ENCODE measurements around the gene FRMD4A. TPM values are rescaled to one million over a fixed set of nuclear protein-coding genes. Genes with fewer than 3 reads are reported as not detected.
A peak's percentile ranks its signal among the peaks of the same experiment; 100 is the strongest.
"Not testable (repeated sequence)": the region's sequence is repeated elsewhere in the genome, so short reads cannot be mapped to it uniquely, and the experiment has no call there.

Gene FRMD4A
- total RNA-seq, 2 donors from 2014 or later = 0.35 to 0.50 TPM

DNA sequence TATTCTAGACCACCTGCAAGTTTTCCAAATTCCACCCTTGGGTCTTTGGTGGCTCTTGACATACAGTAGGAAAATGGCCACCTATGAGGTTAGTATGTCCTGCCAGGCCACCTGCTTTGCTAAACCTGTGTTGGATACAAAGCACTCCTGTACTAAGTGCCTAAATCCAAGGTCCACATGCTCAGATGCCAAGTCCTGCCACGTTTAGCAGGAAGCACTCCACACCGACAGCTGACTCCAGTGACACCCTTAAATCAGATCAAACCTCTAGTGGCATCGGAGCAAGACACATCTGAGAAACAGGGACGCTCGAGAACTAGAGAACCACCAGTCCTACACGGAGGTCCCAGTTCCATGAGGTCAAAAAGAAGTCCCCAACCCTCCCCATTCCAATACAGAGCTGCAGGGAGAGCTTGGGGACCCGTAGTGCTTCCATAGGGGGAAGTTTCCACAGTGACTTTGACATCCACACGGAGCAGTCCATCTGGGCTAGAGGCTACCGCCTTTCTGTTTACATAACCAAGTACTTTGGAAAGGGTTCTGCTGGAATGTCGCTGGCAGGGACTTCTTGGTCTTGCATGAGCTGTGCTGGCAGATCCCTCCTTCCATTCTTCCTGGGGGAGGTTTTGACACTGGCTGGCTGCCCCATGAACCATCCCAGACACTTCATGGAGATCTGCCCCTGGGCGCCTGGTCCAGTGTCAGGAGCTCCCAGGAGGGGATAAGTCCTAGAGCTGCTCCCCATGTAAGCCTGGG is 453.4 kb downstream of the FRMD4A start:
- no peak for ATAC-seq (replicated peaks in 1 of 2)
- H3K9me3 Mint-ChIP-seq = no peaks in the 10 kb centered on the region
- no peak overlapping the region for H3K4me3 Mint-ChIP-seq
- H3K36me3 Mint-ChIP-seq (ENCODE audit: insufficient read depth in 2 of 2) = no peaks in the 10 kb centered on the region
- peaks cover 13% of the 10 kb centered on the region for H3K27me3 Mint-ChIP-seq (ENCODE audit: low read depth)
- H3K27ac Mint-ChIP-seq = no peak overlapping the region
- no peak for DNase-seq
- peaks cover 10% of the 10 kb centered on the region for H3K4me1 Mint-ChIP-seq (ENCODE audit: low read depth)

DNA sequence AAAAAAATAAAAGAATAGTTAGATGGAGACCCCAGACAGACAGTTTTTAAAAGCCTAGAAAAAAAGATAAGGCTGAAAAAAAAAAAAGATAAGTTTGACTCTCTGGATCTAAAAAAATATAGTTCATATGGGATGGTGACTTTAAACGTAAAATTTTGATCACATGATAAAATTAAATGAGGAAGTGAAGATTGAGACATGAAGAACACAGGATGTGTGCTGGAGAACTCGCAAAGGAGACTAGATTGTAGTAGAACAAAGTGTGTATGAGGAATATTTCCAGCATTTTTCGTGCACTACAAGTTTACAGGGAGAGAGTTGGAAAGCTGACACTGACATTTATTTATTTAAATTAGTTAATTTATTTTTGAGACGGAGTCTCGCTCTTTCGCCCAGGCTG is 457.5 kb downstream of the FRMD4A start:
- peaks cover 13% of the 10 kb centered on the region for H3K27me3 Mint-ChIP-seq (ENCODE audit: low read depth)
- H3K36me3 Mint-ChIP-seq (ENCODE audit: insufficient read depth in 2 of 2) = no peaks in the 10 kb centered on the region
- no peaks in the 10 kb centered on the region for H3K9me3 Mint-ChIP-seq
- no peak for ATAC-seq (replicated peaks in 1 of 2)
- H3K27ac Mint-ChIP-seq = no peak overlapping the region
- H3K4me1 Mint-ChIP-seq (ENCODE audit: low read depth) = peaks cover 10% of the 10 kb centered on the region
- no peak for DNase-seq
- no peak overlapping the region for H3K4me3 Mint-ChIP-seq

DNA sequence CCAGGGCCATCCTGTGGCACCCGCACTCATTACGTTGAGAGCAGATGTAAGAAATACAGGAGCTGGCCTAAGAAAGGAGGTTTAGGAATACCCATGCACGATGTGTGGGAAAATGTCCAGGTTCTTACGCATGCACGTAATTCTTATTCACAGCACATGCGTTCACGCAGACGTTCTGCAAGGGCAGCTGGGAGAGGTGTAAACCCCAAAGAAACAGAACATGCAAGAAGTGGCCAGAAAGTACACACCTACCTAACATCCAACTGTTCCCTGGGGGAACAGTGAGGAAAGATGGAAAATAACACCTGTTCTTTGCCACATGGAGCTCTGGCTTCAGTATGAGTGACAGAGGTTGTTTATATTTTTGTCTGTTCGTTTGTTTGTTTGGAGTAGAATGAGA is 458.3 kb downstream of the FRMD4A start:
- Mint-ChIP-seq H3K4me1 (ENCODE audit: low read depth) (peaks cover 10% of the 10 kb centered on the region), H3K4me3 (no peak overlapping the region), H3K36me3 (ENCODE audit: insufficient read depth in 2 of 2) (no peaks in the 10 kb centered on the region), H3K27ac (no peak overlapping the region), H3K9me3 (no peaks in the 10 kb centered on the region), H3K27me3 (ENCODE audit: low read depth) (peaks cover 13% of the 10 kb centered on the region)
- no peak for ATAC-seq (replicated peaks in 1 of 2)
- no peak for DNase-seq

DNA sequence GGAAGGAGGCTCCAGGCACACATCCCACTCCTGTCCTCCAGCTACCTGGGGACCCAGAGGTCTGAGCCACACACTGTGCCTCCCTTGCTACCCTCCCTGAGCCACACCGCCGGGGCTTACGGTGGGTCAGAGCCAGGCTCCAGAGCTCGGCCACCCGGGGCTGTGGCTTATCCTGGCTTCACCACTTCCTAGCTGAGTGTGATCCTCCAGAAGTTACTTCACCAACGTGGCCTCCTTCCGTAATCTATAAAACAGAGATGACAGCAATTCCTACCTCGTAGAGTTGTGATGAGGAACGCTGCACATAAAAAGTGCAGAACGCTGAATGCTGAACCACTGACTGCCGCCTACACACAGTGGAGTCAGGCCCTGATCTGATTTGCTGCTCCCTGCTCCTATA is 458.9 kb downstream of the FRMD4A start:
- Mint-ChIP-seq H3K4me1 (ENCODE audit: low read depth) (peaks cover 10% of the 10 kb centered on the region), H3K4me3 (no peak overlapping the region), H3K27ac (peak overlapping the region; percentile 27), H3K27me3 (ENCODE audit: low read depth) (peaks cover 13% of the 10 kb centered on the region), H3K9me3 (no peaks in the 10 kb centered on the region), H3K36me3 (ENCODE audit: insufficient read depth in 2 of 2) (no peaks in the 10 kb centered on the region)
- ATAC-seq (replicated peaks in 1 of 2) (no peak), DNase-seq (no peak)

DNA sequence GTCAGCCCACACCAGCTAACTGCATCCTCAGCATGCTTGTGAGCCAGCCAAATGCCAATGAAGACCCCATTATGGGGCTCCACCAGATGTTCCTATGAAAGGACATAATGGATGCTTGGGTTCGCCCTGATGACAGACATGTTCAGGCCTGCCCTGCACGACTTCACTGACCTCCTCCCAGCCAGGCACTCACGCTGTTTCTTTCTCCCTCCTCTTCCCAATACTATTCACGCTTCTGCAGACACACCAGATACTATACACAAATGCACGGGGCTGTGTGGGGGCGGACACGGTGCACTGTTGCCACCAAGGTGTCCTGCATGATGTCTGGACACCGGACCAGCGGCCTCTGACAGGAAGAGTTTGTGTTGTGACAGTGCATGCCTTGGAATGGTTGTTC is 459.7 kb downstream of the FRMD4A start:
- Mint-ChIP-seq H3K4me1 (ENCODE audit: low read depth) (peaks cover 10% of the 10 kb centered on the region), H3K27ac (no peak overlapping the region), H3K27me3 (ENCODE audit: low read depth) (peaks cover 13% of the 10 kb centered on the region), H3K9me3 (no peaks in the 10 kb centered on the region), H3K36me3 (ENCODE audit: insufficient read depth in 2 of 2) (no peaks in the 10 kb centered on the region), H3K4me3 (no peak overlapping the region)
- ATAC-seq (replicated peaks in 1 of 2) (no peak), DNase-seq (no peak)

DNA sequence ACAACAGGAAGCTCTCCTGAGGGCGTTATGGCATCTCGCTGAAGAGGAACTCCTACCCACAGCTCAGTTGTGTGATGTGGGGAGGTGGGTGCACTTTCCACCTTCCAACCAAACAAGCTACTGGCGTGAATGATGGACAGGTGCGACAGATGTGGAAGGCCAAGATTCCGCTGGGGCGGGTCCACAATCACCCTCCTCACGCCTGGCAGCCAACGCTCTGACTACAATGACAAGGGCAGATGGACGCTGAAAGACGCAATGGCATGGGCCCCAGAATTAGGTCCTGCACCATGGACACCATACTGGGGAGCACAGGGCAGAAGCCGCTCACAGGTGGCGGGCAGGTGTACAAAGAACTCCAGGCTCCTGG is 461.4 kb downstream of the FRMD4A start:
- Mint-ChIP-seq H3K4me1 (ENCODE audit: low read depth) (peaks cover 10% of the 10 kb centered on the region), H3K9me3 (no peaks in the 10 kb centered on the region), H3K27me3 (ENCODE audit: low read depth) (no peaks in the 10 kb centered on the region), H3K4me3 (no peak overlapping the region), H3K36me3 (ENCODE audit: insufficient read depth in 2 of 2) (no peaks in the 10 kb centered on the region), H3K27ac (no peak overlapping the region)
- ATAC-seq (replicated peaks in 1 of 2) = no peak
- no peak for DNase-seq

DNA sequence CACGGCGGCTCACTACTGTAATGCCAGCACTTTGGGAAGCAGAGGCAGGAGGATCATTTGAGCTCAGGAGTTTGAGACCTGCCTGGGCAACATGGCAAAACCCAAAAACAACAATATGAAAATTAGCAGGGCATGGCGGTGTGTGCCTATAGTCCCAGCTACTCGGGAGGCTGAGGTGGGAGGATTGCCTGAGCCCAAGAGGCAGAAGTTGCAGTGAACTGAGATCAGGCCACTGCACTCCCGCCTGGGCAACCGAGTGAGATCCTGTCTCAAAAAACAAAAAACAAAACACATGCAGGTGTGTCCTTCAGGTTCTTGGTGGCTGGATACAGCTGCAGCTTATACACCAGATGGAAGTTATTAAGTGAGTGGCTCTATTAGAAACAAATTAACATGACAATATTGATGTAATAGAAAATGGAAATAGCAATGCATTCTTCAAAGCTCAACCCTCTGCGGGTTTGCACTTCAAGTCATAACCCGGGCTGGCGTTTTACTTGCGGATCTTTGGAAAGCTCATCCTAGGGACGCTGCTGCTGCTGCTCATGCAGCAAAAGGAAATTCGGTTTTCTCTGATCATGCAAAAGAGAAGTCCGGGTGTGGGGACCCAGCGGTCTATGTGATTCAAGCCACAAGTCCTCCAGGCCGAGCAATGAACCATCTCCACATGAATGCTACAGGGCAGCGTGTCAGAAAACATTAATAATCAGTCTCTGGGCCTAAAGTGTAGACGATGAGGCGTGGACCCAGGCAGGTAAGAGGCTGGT is 462.0 kb downstream of the FRMD4A start:
- no peaks in the 10 kb centered on the region for H3K9me3 Mint-ChIP-seq
- ATAC-seq (replicated peaks in 1 of 2) = no peak
- DNase-seq = no peak
- no peaks in the 10 kb centered on the region for H3K27me3 Mint-ChIP-seq (ENCODE audit: low read depth)
- peaks cover 10% of the 10 kb centered on the region for H3K4me1 Mint-ChIP-seq (ENCODE audit: low read depth)
- no peaks in the 10 kb centered on the region for H3K36me3 Mint-ChIP-seq (ENCODE audit: insufficient read depth in 2 of 2)
- no peak overlapping the region for H3K27ac Mint-ChIP-seq
- H3K4me3 Mint-ChIP-seq = no peak overlapping the region

DNA sequence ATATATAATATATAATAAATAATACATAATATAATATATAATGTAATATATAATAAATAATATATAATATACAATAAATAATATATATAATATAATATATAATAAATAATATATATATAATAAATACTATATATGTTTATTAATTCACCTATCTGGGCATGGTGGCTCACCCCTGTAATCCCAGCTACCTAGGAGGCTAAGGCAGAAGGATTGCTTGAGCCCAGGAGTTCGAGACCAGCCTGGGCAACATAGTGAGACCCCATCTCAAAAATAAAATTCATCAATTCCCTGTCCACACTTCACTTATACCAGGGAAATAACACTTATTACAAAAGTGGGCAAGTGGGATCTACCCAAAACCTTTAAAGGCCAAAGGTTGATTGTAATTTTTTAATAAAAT is 462.9 kb downstream of the FRMD4A start:
- Mint-ChIP-seq H3K27me3 (ENCODE audit: low read depth) (no peaks in the 10 kb centered on the region), H3K9me3 (no peaks in the 10 kb centered on the region), H3K4me1 (ENCODE audit: low read depth) (peaks cover 7% of the 10 kb centered on the region), H3K4me3 (no peak overlapping the region), H3K27ac (no peak overlapping the region), H3K36me3 (ENCODE audit: insufficient read depth in 2 of 2) (no peaks in the 10 kb centered on the region)
- DNase-seq = no peak
- no peak for ATAC-seq (replicated peaks in 1 of 2)

DNA sequence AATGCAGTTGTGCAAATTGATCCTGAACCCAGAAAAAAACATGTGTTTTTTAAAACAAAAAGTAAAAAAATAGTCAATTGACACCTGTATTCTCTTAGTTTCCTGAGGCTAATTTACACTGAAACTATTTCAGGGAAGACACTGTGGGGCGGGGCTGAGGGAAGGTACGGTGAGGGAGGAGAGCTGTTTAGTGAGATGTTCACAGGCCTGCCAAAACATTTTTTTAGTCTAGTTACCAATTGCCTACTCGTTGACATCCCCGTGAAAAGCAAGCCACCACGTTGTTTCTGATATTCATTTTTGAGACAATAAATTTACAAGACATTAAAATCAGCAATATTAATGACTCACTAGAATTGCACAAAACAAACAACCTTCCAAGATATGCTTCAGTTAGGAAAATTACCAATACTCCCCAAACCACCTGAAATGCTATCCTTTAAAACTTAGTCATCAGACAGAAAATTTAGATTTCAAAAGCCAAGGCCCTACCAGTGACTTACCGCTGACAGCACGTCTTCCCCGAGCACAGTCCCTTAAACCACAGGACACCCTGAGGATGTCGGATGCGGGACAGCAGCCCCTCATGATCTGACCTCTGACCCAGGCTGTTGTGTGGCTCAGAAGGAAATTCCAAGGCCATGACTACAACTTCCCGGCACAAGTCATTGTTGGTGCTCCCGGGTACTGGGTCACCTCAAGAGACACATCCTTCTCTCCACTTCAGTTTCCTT is 464.8 kb downstream of the FRMD4A start:
- Mint-ChIP-seq H3K9me3 (no peaks in the 10 kb centered on the region), H3K36me3 (ENCODE audit: insufficient read depth in 2 of 2) (no peaks in the 10 kb centered on the region), H3K4me3 (no peak overlapping the region), H3K4me1 (ENCODE audit: low read depth) (peaks cover 10% of the 10 kb centered on the region), H3K27ac (no peak overlapping the region), H3K27me3 (ENCODE audit: low read depth) (no peaks in the 10 kb centered on the region)
- DNase-seq (no peak), ATAC-seq (replicated peaks in 1 of 2) (no peak)

DNA sequence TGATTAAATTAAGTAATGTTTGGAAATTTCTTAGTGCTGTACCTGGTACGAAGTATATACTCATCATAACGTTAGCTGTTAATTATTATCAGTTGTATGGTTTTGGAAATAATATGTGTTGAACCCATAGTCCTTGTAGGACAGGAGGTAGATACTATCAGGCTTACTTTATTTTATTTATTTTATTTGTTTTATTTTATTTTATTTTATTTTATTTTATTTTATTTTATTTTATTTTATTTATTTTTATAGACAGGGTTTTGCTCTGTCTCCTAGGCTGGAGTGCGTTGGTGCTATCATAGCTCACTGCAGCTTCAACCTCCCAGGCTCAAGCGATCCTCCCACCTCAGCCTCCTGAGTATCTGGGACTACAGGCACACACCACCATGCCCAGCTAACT is 465.5 kb downstream of the FRMD4A start:
- not testable (repeated sequence) for H3K4me3 Mint-ChIP-seq; H3K9me3 Mint-ChIP-seq; DNase-seq; ATAC-seq (replicated peaks in 1 of 2); H3K36me3 Mint-ChIP-seq (ENCODE audit: insufficient read depth in 2 of 2); H3K27me3 Mint-ChIP-seq (ENCODE audit: low read depth); H3K4me1 Mint-ChIP-seq (ENCODE audit: low read depth); H3K27ac Mint-ChIP-seq

DNA sequence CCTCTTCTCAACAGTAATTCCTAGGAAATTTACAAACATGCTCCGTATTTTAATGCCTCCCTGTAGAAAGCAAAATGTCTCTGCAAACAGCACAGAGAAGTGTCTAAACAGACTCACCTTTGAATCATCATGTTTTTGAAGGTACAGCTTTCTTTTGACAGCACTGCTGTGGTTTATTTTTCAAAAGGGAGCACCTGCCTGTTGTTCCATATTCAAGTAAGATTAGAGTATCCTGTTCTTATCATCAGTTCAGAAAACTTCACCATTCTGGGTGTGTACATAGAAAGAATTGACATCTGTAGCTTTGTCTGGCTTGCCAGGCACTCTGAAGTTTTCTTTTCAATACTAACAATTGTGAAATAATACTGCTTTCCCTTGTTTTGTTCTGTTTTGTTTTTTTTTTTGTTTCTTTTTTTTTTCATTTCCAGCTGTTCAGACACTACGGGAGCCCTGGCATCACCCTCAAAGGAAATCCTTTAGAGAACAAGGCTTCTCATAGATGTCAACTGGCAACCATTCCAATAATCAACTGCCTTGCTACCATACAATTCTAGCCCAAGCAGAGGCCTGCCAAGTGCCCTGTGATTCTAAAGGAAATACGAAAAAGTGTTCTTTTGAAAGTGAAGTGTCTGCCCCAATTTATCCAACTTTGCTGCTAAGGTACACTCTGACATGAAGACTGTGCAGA is 468.0 kb downstream of the FRMD4A start:
- Mint-ChIP-seq H3K27me3 (ENCODE audit: low read depth) (no peaks in the 10 kb centered on the region), H3K27ac (no peak overlapping the region), H3K4me1 (ENCODE audit: low read depth) (peaks cover 10% of the 10 kb centered on the region), H3K36me3 (ENCODE audit: insufficient read depth in 2 of 2) (no peaks in the 10 kb centered on the region), H3K9me3 (no peaks in the 10 kb centered on the region), H3K4me3 (no peak overlapping the region)
- no peak for ATAC-seq (replicated peaks in 1 of 2)
- DNase-seq = no peak

DNA sequence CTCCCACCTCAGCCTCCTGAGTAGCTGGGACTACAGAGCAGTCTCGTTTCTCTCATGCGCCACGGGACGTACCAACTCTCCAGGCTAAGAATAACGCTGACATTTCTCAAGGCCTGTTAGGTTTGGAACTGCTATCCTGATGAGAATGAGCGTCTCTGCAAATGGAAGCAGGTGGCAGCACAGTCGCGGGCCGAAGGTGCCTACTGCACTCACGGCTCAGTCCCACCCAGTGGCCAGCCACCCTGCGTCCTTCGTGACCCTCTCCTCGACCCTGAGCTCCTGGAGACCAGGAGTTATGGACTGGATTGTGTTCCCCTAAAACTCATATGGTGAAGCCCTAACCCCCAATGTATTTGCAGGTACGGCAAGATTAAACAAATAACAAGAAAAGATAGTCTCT is 469.8 kb downstream of the FRMD4A start:
- Mint-ChIP-seq H3K4me3 (no peak overlapping the region), H3K36me3 (ENCODE audit: insufficient read depth in 2 of 2) (no peaks in the 10 kb centered on the region), H3K9me3 (no peaks in the 10 kb centered on the region), H3K4me1 (ENCODE audit: low read depth) (peaks cover 10% of the 10 kb centered on the region), H3K27ac (no peak overlapping the region), H3K27me3 (ENCODE audit: low read depth) (no peaks in the 10 kb centered on the region)
- ATAC-seq (replicated peaks in 1 of 2) (no peak), DNase-seq (no peak)
